ENCODE data around the gene TRIM28.
A peak's percentile ranks its signal among the peaks of the same experiment; 100 is the strongest.
"Not testable (repeated sequence)": the region's sequence is repeated elsewhere in the genome, so short reads cannot be mapped to it uniquely, and the experiment has no call there.

TRIM28 gene

DNA sequence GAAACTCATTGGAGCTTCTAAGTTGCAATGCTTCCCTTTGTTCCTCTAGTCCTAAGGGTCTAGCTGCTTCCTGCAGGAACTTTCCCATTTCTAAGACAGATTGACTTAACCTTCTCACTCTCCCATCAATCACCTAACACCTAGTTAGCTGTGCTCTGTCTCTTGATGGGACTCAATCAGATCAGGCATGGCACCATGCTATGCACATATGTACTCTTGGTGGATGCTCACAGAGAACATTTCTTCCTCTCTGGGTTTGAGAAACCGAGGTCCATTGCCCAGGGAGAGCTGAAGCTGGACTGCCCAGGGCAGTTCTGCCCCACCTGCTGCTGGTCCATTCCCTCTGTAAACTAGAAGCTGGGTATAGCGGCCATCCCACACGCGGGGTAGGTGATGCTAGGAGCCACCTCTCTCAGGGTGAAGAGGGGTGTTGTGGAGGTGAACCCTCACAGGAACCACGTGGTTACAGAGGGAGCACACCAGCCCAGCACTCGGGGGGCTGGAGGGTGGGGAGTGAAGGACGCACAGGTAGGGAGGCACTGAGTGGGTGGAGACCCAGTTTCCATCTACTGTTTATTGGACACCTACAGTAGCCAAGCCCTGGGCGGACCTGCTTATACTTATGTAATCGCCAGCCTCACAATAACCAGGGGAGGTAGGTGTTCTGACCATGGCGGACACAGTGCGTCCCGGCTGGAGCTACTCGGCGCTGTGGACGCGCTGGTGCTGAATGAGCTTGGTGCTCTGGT, 17.7 kb downstream of the TRIM28 start:
- DNase-seq, result no peak

DNA sequence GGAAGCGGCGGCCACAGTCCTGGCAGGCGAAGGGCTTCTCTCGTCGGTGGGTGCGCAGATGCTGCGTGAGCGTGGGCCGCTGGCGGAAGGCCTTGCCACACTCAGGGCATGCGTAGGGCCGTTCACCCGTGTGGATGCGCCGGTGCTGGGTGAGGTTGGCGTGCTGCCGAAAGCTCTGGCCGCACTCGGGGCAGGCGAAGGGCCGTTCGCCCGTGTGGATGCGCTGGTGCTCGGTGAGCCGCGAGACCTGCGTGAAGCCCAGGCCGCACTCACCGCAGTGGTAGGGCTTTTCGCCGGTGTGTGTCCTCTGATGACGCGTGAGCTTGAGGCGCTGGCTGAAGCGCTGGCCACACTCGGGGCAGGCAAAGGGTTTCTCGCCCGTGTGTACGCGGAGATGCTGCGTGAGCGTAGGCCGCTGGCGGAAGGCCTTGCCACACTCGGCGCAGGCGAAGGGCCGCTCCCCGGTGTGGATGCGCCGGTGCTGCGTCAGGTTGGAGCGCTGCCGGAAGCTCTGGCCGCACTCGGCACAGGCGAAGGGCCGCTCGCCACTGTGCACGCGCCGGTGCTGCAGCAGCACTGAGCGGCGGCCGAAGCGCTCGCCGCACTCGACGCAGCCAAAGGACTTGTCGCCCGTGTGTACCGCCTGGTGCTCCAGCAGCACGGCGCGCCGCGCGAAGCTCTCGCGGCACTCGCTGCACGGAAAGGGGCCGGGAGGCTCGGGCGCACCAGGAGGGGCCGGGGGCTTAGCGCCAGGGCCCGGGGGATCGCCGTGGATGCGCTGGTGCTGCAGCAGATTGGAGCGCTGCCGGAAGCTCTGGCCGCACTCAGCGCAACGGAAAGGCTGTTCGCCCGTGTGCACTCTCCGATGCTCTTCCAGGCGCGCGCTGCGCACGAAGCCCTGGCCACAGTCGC, 18.5 kb downstream of the TRIM28 start:
- DNase-seq, result peak; percentile 52

DNA sequence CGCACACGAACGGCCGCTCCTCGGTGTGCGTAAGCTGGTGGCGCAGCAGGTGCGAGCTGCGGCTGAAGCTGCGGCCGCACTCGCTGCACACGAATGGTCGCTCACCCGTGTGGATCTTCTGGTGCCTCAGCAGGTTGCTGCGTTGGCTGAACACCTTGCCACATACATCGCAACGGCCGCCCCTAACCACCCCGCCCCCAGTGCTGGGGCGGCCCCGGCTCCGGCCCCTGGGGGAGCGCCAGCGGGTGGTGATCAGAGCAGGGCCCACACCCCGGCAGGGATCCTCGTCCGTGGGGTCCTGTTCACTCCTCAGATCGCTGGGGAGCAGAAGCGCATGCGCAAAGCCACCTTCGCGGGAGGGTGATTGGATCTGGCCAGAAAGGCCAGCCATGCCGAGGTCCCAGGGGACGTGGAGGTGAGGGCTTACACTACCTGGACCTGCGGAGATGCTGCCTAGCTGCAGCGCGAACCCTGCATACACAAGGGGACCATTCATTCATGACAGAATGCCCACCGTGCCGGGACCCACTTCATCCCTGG, 19.2 kb downstream of the TRIM28 start:
- DNase-seq, result peak; percentile 49

DNA sequence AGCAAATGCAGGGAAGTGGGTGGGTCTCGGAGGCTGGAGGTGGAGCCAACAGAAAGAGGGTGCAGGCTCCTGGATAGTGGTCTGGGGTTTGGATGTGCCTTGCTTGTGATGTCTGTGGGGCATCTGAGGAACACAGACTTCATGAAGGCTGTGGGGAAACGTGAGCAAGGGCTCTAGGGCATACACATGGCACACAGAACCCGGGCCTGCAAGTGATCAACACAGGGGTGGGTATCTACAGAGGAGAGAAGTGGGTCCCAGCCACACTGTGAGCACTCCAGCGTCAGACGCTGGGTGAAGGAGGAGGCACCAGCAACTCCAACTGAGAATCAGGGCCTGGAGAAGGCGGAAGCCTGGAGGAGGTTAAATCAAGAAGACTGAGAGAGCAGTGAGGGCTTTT, 20.0 kb downstream of the TRIM28 start:
- DNase-seq, result no peak

DNA sequence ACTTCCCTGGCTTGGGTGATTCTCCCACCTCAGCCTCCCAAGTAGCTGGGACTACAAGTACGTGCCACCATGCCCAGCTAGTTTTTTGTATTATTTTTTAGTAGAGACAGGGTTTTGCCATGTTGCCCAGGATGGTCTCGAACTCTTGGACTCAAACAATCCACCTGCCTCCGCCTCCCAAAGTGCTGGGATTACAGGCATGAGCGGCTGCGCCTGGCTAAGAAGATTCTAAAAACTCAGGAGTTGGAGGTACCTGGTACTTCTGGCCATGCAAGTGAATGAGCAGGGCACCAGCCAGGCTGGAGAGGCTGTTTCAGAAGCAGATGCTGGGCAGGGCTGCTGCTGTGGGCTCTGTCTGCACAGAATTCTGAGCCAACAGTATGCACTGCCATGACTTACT, 23.1 kb downstream of the TRIM28 start:
- DNase-seq, result no peak

DNA sequence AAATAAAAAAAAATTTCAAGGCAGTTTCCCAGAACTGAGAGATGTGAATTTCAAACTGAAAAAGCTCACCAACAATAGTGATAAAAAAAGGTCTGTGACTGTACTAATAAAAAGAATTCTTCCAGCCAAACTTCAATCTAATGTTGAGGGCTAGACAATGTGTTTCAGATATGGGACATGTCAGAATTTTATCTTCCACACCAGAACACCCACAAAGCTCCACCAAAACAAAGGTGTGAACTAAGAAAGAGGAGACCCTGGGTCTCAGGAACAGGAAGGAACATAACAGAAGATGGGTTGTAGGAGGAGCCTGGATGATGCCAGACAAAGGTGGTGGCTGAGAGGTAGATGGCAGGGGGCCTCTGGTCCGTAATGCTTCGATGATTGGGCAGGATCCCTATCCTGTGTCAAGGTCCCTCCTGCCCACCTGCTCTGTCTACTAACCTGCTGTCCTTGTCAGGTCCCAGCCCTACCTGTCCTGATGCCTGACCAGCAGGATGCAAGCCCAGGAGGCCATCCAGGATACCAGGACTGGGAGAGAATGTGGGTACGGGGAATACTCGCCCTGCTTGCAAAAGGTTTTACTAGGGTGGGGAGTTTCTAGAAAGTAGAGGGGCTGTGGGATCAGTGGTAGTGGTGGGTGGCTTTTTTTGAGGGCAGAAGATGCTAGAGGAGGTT, 24.7 kb downstream of the TRIM28 start:
- DNase-seq, result no peak

DNA sequence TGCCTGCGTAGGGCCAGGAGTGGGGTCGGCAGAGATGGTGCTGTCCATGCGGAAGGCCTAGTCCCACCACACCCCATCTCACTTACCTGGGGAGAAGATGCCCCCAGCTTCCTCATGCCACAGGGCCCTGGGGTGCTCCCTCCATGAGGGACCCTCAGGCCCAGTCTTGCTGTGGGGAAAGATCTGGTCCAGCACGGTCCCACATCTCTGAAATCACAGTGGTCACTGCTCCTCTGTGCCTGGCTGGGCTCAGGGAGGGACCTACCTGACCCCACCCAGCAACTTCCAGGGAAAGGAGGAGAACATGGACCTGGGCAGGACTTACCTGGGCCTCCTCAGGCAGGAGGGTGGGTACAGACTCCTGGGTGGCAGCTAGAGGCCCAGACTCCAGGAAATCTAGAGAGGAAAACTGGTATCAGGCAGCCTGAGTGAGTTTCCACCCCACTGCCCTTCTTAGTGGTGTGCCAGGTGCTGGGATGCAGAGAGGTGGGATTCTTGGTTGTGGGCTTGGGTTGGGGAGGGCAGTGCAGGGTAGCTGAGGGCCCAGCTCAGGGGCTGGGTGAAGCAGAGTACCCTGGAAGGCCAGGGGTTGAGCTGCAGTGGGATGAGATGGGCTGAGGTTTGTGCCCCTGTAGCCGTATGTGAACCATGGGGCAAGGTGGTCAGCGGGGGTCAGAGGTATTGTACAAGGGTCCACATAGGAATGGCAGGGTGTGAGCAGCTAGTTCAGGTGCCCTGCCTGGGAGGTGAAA, 25.5 kb downstream of the TRIM28 start:
- no peak for DNase-seq

DNA sequence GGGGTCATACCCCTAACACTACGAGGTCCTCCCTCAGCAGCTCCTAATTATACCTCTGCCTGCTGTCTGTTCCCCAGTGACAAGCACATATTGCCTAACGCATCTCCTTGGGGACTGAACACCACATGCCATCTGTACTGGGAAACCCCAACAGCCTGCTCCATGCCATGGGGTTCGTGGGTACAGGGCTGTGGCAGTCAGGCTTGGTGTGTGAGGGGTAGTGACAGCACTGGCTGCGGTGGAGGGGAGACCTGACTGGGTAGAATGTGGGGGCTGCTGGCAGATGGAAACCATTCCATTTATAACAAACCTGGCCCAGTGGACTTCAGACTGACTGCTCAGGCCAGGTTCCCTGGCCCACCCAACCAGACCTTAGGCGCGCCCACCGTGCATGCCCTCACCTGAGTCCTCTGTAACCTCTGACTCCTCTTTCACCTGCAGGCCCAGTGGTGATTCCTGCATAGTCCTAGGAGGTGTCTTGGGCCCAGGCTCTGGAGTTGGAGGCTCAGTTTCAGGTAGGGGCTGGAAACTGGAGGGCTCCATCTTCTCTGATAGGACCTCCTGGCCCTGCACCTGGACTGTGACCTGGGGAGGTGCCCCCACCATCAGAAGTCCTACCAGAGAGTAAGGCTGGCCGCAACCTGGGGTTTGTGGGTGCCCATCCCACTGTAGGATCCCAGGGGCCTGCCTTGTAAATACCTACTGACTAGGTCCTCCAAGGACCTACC, 26.2 kb downstream of the TRIM28 start:
- DNase-seq, result no peak

DNA sequence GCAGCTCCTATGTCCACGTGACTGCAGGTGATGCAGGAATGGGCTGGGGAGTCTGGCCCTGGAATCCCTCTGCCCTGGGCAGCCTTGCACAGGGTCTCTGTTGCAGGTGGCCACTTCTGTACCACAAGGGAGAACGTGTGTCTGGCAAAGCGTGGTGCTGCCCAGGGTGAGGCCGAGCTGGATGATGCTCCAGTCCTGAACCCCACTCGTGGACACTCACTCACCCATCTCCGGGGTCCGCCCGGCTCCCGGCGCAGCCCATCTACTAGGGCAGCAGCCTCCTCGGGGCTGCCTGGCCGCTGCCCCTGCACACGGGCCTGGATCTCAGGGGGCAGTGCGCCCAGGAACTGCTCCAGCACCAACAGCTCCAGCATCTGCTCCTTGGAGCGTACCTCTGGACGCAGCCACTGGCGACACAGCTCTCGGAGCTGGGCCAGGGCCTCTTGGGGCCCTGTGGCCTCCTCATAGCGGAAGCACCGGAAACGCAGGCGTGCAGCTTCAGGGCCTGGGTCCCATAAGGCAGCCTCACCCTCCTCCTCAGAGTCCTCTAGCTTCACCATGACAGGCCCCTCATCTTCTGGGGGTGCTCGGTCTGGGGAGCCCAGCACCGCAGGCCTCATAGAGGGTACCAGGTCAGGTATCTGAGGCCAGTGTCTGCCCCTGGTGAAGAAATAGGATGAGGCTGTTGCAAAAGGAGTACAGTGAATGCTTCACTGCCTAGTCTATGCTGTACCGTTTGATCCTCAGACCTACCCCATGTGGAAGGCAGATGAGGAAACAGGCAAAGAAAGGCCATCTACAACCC, 27.1 kb downstream of the TRIM28 start:
- DNase-seq, result no peak

DNA sequence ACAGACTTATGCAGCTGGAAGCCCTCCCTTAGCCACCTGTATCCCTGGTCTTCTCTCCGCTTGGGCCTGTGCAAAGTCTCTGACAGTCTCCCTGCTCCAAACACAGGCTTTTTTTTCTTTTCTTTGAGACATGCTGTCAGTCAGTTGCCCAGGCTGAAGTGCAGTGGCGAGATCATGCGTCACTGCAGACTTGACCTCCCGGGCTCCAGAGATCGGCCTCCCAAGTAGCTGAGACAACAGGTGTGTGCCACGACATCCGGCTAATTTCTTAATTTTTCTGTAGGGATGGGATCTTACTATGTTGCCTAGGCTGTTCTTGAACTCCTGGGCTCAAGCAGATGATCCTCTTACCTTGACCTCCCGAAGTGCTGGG, 27.7 kb downstream of the TRIM28 start:
- DNase-seq, result no peak

DNA sequence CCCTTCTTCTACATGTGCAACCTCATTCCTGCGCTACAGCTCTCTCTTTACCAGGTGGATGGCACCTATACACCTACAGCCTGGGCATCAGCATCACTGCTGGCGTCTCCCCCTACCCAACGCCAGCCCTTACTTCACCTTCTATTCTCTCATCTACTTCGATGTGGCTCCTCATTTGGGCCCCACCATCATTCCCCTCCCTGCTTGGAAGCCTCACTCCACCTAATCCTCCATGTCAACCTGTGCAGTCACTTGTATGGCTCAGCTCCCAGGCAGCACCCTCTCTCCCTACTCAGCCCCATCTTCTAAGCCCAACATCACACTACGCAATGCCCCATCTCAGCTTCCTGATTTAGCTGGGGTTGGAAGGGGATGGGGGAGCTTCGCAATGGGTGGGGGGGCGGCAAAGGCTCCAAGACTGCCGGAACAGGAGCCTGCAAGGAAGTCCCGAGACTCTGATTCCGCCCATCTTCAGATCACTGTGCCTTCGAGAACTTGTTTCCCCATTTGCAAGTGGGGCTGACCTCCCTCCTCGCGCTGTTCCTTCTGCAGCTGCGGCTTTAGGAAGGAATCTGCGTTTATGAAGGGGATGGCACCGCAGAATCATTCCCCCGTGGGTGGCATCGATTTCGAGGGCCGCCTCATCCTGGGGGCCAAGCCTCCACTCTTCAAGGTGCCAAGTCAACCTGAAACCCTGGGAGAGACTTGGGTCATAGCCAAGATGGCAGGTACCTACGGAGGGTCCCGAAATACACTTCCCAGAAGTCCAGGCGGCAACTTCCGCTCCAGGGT, 28.4 kb downstream of the TRIM28 start:
- DNase-seq, result no peak

DNA sequence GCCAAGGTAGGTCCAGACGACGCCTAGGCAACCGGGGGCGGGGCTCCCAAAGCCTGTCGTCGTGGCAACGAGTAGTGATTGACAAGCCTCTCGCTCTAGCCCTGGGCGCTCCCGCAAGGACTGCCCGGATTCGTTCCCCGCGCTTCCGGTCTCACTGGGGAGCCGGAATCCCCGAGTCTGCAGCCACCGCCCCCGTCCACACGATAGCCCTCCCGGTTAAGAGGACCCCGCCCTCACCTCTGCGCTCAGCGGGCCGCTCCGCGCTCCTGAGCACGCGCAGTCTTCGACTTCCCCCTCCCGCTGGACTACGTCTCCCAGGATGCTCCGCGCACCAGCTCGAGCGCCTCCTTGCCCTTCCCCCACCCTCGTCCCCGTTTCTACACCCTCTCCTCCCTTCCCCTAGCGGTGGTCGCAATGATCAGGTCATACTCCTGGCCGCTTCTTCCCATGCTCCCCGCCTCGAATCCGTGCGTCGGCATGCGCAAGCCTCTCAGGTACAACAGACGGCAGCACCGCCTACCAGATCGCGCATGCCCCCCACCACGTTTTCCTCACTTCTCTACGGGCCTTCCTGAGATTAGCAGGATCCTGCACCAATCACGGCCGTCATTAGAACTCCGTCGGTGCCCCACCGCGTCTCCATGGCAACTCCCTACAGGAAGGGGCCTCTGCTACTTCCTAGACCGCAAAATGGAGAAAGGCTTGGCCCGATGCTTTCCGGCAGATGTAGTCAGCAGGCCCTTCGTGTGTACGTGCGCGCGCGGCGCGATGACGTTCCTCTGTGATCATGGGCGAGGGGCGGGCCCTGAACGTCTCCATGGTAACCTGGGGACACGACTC, 29.2 kb downstream of the TRIM28 start, which contains the start of gene MZF1:
Gene MZF1 (minus strand): TSS at position 518 of the 840 bp plus-strand sequence. CDS start 1,946 bp downstream, outside the sequence.
- DNase-seq, result peak; percentile 100

DNA sequence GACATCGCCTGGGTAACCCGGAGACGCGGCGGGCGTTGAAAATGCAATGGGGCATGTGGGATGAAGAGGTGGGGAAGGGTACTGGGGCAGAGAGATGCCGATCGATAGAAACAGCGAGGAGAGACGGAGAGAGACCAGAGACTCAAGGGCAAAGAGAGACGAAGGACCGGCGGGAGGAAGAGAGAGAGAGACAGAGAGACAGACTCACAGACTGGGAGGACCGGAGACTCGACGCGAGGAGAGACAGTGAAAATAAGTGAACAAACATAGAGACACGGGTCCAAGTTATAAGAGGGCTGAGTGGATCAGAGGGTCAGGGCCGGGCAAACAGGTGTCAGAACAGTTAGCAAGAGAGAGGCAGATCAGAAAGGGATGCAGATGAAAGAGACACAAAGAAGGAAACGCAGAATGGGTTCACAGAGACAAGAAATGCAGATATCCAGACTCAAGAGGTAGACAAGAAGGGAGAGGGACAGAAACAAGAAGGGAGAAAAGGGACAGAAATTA, 29.8 kb downstream of the TRIM28 start:
- no peak for DNase-seq

DNA sequence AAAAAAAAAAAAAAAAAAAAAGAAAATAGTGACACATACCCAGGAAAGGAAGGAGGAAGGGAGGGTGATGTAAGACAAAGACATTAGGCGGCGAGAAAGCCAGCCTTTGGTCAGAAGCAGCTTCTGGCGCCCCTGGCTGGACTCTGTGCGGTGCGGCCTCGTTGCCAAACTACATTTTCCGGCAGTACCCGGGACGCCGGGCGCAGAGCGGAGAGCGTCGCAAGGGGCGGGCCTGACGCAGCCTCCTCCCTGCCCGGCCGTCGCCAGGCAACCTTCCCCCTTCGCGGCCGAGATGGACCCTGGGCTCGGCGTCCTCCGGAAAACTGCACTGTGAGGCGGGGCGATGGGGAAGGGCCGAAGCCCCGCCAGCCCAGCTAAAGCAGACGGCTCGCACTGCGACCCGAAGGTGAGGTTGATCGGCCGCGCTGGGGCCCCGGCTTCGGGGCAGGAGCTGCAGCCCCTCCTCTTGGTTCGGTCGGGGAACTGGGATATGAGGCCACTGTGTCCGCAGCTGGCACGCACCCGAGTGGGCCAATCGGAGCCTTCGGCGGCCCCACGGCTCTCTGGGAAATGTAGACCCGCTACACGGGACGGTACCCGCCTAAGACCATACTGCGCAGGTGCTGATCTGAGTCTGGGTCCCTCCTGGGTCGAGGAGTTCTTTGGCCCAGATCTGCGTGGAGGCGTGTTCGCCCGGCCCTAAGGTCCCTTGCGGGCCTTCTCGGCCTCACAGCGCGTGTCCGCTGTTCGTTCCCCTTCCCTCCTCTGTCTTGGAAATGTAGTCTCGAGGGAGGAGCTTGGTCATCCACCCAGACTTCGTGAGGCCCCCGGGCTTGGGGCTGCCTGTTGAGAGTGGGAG, 31.5 kb downstream of the TRIM28 start:
- peak; percentile 87 for DNase-seq

DNA sequence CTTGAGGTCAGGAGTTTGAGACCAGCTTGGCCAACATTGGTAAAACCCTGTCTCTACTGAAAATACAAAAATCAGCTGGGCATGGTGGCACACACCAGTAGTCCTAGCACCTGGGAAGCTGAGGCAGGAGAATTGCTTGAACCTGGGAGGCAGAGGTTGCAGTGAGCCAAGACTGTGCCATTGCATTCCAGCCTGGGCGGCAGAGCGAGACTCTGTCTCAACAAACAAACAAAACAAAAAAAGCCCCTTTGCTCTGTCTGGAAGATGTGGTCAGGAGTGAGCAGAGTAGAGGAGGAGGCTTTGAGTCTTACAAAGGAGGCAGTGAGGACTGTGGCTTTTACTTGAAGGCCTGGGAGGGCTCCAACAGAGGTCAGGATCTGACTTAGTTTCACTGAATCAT, 33.7 kb downstream of the TRIM28 start:
- not testable (repeated sequence) for DNase-seq

DNA sequence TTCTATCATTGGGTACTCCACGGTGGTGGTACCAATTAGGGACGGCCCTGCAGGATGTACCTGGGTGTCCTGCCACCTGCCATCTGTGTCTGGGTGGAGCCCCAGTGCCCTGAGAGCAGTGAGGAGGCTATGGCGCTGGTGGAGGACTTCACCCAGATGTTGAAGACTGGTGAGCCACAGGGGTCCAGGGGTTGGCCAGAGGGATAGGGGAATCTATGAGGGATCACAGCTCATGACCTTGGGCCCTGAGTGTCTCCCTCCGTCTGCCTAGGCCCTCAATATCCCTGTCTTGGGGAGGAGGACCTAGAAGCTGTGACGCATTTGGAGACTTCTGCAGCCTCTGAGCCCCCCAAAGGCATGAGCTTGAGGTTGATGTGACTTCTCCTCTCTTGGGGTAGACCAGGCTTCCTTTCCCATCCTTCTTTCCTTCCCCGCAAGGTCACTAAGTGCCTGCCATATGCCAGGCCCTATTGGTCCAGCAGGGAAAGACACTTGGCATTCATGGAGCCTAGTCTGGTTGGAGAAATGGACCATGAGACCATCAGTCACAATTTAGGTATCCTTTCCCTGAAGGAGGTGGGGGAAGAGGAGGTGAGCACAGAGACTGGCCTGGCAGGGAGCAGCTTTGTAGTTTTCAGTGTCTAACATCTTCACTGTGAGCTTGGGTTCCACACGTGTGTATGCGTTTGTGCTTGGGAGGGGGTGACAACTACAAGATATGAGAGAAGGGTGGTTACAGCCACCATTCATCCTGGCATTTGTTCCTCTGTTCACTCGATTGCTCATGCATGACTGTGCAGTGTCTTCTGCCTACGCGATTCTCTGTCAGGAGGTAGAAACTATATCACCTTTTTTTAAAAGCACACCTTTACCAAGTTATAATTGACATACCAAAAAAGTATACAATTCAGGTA, 34.4 kb downstream of the TRIM28 start:
- DNase-seq, result peak; percentile 51
